Measurements from ENCODE around the gene NCKAP5.

Gene NCKAP5

GRCh38 chr2:133148187-133148586, 420.1 kb downstream of the NCKAP5 start:
- DNase-seq (ENCODE audit: low spot score), result no peak

- no peak for DNase-seq (ENCODE audit: low spot score)
Measured at GRCh38 chr2:133146893-133147292, 421.4 kb downstream of the NCKAP5 start.

- DNase-seq (ENCODE audit: low spot score), result no peak
Measured at GRCh38 chr2:133143645-133144044, 424.6 kb downstream of the NCKAP5 start.

- no peak for DNase-seq (ENCODE audit: low spot score)
Measured at GRCh38 chr2:133142087-133142486, 426.2 kb downstream of the NCKAP5 start.

- DNase-seq (ENCODE audit: low spot score), result no peak
Measured at GRCh38 chr2:133140620-133141019, 427.6 kb downstream of the NCKAP5 start.

GRCh38 chr2:133139847-133140533, 428.3 kb downstream of the NCKAP5 start:
- no peak for DNase-seq (ENCODE audit: low spot score)

GRCh38 chr2:133138693-133139092, 429.6 kb downstream of the NCKAP5 start:
- DNase-seq (ENCODE audit: low spot score), result no peak

GRCh38 chr2:133135035-133135654, 433.1 kb downstream of the NCKAP5 start:
- DNase-seq (ENCODE audit: low spot score), result no peak

GRCh38 chr2:133130548-133131246, 437.6 kb downstream of the NCKAP5 start:
- peak; percentile 21 for DNase-seq (ENCODE audit: low spot score)

GRCh38 chr2:133124446-133124845, 443.8 kb downstream of the NCKAP5 start:
- no peak for DNase-seq (ENCODE audit: low spot score)

- no peak for DNase-seq (ENCODE audit: low spot score)
Measured at GRCh38 chr2:133123904-133124303, 444.4 kb downstream of the NCKAP5 start.

GRCh38 chr2:133123393-133123792, 444.9 kb downstream of the NCKAP5 start:
- DNase-seq (ENCODE audit: low spot score), result no peak

- no peak for DNase-seq (ENCODE audit: low spot score)
Measured at GRCh38 chr2:133122529-133122928, 445.7 kb downstream of the NCKAP5 start.

GRCh38 chr2:133120310-133120709, 448.0 kb downstream of the NCKAP5 start:
- DNase-seq (ENCODE audit: low spot score), result no peak

GRCh38 chr2:133110201-133110600, 458.1 kb downstream of the NCKAP5 start:
- DNase-seq (ENCODE audit: low spot score), result no peak

GRCh38 chr2:133109772-133110171, 458.5 kb downstream of the NCKAP5 start:
- DNase-seq (ENCODE audit: low spot score), result peak; percentile 64

- DNase-seq (ENCODE audit: low spot score), result no peak
Measured at GRCh38 chr2:133107058-133107815, 461.0 kb downstream of the NCKAP5 start.

- no peak for DNase-seq (ENCODE audit: low spot score)
Measured at GRCh38 chr2:133104871-133105270, 463.4 kb downstream of the NCKAP5 start.

- no peak for DNase-seq (ENCODE audit: low spot score)
Measured at GRCh38 chr2:133098787-133099186, 469.5 kb downstream of the NCKAP5 start.

GRCh38 chr2:133097666-133098065, 470.6 kb downstream of the NCKAP5 start:
- DNase-seq (ENCODE audit: low spot score), result peak; percentile 43

GRCh38 chr2:133092571-133092970, 475.7 kb downstream of the NCKAP5 start:
- peak; percentile 22 for DNase-seq (ENCODE audit: low spot score)

- DNase-seq (ENCODE audit: low spot score), result no peak
Measured at GRCh38 chr2:133090358-133090757, 477.9 kb downstream of the NCKAP5 start.

Measured in AG20443 (cell line).